ENCODE results near the gene AREG.

The AREG gene

GRCh38 chr4:74412225-74412624, 32.7 kb upstream of the AREG start:
- Histone ChIP-seq H3K36me3 (ENCODE audit: control insufficient read depth, insufficient read depth, low read length) (no peaks in the 10 kb centered on the region), H3K27me3 (replicated peaks; ENCODE audit: control insufficient read depth, insufficient read depth, low read length, poor library complexity, severe bottlenecking) (no peaks in the 10 kb centered on the region), H3K27ac (ENCODE audit: insufficient read depth, low read length, poor library complexity, severe bottlenecking) (no peak overlapping the region), H3K4me3 (ENCODE audit: insufficient read depth, low read depth, low read length, poor library complexity, severe bottlenecking) (no peak overlapping the region), H3K9me3 (ENCODE audit: control insufficient read depth, low read length) (no peaks in the 10 kb centered on the region), H3K4me1 (ENCODE audit: control insufficient read depth, insufficient read depth, low read length, poor library complexity, severe bottlenecking) (no peaks in the 10 kb centered on the region)
- no peak for DNase-seq

- Histone ChIP-seq H3K27me3 (replicated peaks; ENCODE audit: control insufficient read depth, insufficient read depth, low read length, poor library complexity, severe bottlenecking) (no peaks in the 10 kb centered on the region), H3K36me3 (ENCODE audit: control insufficient read depth, insufficient read depth, low read length) (no peaks in the 10 kb centered on the region), H3K27ac (ENCODE audit: insufficient read depth, low read length, poor library complexity, severe bottlenecking) (no peak overlapping the region), H3K4me3 (ENCODE audit: insufficient read depth, low read depth, low read length, poor library complexity, severe bottlenecking) (no peak overlapping the region), H3K9me3 (ENCODE audit: control insufficient read depth, low read length) (no peaks in the 10 kb centered on the region), H3K4me1 (ENCODE audit: control insufficient read depth, insufficient read depth, low read length, poor library complexity, severe bottlenecking) (no peaks in the 10 kb centered on the region)
- DNase-seq = no peak
Observed at GRCh38 chr4:74413265-74413664, 31.7 kb upstream of the AREG start.

GRCh38 chr4:74414149-74414809, 30.7 kb upstream of the AREG start:
- H3K4me3 ChIP-seq (ENCODE audit: insufficient read depth, low read depth, low read length, poor library complexity, severe bottlenecking) = no peak overlapping the region
- DNase-seq = no peak
- H3K4me1 ChIP-seq (ENCODE audit: control insufficient read depth, insufficient read depth, low read length, poor library complexity, severe bottlenecking) = no peaks in the 10 kb centered on the region
- H3K27me3 ChIP-seq (replicated peaks; ENCODE audit: control insufficient read depth, insufficient read depth, low read length, poor library complexity, severe bottlenecking) = no peaks in the 10 kb centered on the region
- H3K27ac ChIP-seq (ENCODE audit: insufficient read depth, low read length, poor library complexity, severe bottlenecking) = no peak overlapping the region
- H3K36me3 ChIP-seq (ENCODE audit: control insufficient read depth, insufficient read depth, low read length) = no peaks in the 10 kb centered on the region
- no peaks in the 10 kb centered on the region for H3K9me3 ChIP-seq (ENCODE audit: control insufficient read depth, low read length)

GRCh38 chr4:74415602-74416300, 29.2 kb upstream of the AREG start:
- Histone ChIP-seq H3K27me3 (replicated peaks; ENCODE audit: control insufficient read depth, insufficient read depth, low read length, poor library complexity, severe bottlenecking) (no peaks in the 10 kb centered on the region), H3K36me3 (ENCODE audit: control insufficient read depth, insufficient read depth, low read length) (no peaks in the 10 kb centered on the region), H3K27ac (ENCODE audit: insufficient read depth, low read length, poor library complexity, severe bottlenecking) (no peak overlapping the region), H3K4me3 (ENCODE audit: insufficient read depth, low read depth, low read length, poor library complexity, severe bottlenecking) (no peak overlapping the region), H3K9me3 (ENCODE audit: control insufficient read depth, low read length) (no peaks in the 10 kb centered on the region), H3K4me1 (ENCODE audit: control insufficient read depth, insufficient read depth, low read length, poor library complexity, severe bottlenecking) (no peaks in the 10 kb centered on the region)
- no peak for DNase-seq

- no peak overlapping the region for H3K27ac ChIP-seq (ENCODE audit: insufficient read depth, low read length, poor library complexity, severe bottlenecking)
- H3K4me3 ChIP-seq (ENCODE audit: insufficient read depth, low read depth, low read length, poor library complexity, severe bottlenecking) = no peak overlapping the region
- no peaks in the 10 kb centered on the region for H3K27me3 ChIP-seq (replicated peaks; ENCODE audit: control insufficient read depth, insufficient read depth, low read length, poor library complexity, severe bottlenecking)
- H3K36me3 ChIP-seq (ENCODE audit: control insufficient read depth, insufficient read depth, low read length) = no peaks in the 10 kb centered on the region
- H3K9me3 ChIP-seq (ENCODE audit: control insufficient read depth, low read length) = no peaks in the 10 kb centered on the region
- DNase-seq = no peak
- H3K4me1 ChIP-seq (ENCODE audit: control insufficient read depth, insufficient read depth, low read length, poor library complexity, severe bottlenecking) = no peaks in the 10 kb centered on the region
Observed at GRCh38 chr4:74418063-74418670, 26.8 kb upstream of the AREG start.

- H3K9me3 ChIP-seq (ENCODE audit: control insufficient read depth, low read length) = no peaks in the 10 kb centered on the region
- no peaks in the 10 kb centered on the region for H3K4me1 ChIP-seq (ENCODE audit: control insufficient read depth, insufficient read depth, low read length, poor library complexity, severe bottlenecking)
- no peak overlapping the region for H3K27ac ChIP-seq (ENCODE audit: insufficient read depth, low read length, poor library complexity, severe bottlenecking)
- DNase-seq = no peak
- no peak overlapping the region for H3K4me3 ChIP-seq (ENCODE audit: insufficient read depth, low read depth, low read length, poor library complexity, severe bottlenecking)
- no peaks in the 10 kb centered on the region for H3K27me3 ChIP-seq (replicated peaks; ENCODE audit: control insufficient read depth, insufficient read depth, low read length, poor library complexity, severe bottlenecking)
- no peaks in the 10 kb centered on the region for H3K36me3 ChIP-seq (ENCODE audit: control insufficient read depth, insufficient read depth, low read length)
Observed at GRCh38 chr4:74420863-74421262, 24.1 kb upstream of the AREG start.

GRCh38 chr4:74423104-74423503, 21.8 kb upstream of the AREG start:
- Histone ChIP-seq H3K9me3 (ENCODE audit: control insufficient read depth, low read length) (no peaks in the 10 kb centered on the region), H3K36me3 (ENCODE audit: control insufficient read depth, insufficient read depth, low read length) (no peaks in the 10 kb centered on the region), H3K27ac (ENCODE audit: insufficient read depth, low read length, poor library complexity, severe bottlenecking) (no peak overlapping the region), H3K4me1 (ENCODE audit: control insufficient read depth, insufficient read depth, low read length, poor library complexity, severe bottlenecking) (no peaks in the 10 kb centered on the region), H3K27me3 (replicated peaks; ENCODE audit: control insufficient read depth, insufficient read depth, low read length, poor library complexity, severe bottlenecking) (no peaks in the 10 kb centered on the region), H3K4me3 (ENCODE audit: insufficient read depth, low read depth, low read length, poor library complexity, severe bottlenecking) (no peak overlapping the region)
- DNase-seq = no peak

- no peak for DNase-seq
- Histone ChIP-seq H3K4me1 (ENCODE audit: control insufficient read depth, insufficient read depth, low read length, poor library complexity, severe bottlenecking) (no peaks in the 10 kb centered on the region), H3K27me3 (replicated peaks; ENCODE audit: control insufficient read depth, insufficient read depth, low read length, poor library complexity, severe bottlenecking) (no peaks in the 10 kb centered on the region), H3K27ac (ENCODE audit: insufficient read depth, low read length, poor library complexity, severe bottlenecking) (no peak overlapping the region), H3K36me3 (ENCODE audit: control insufficient read depth, insufficient read depth, low read length) (no peaks in the 10 kb centered on the region), H3K4me3 (ENCODE audit: insufficient read depth, low read depth, low read length, poor library complexity, severe bottlenecking) (no peak overlapping the region), H3K9me3 (ENCODE audit: control insufficient read depth, low read length) (no peaks in the 10 kb centered on the region)
Observed at GRCh38 chr4:74424111-74424510, 20.8 kb upstream of the AREG start.

GRCh38 chr4:74426101-74426500, 18.8 kb upstream of the AREG start:
- Histone ChIP-seq H3K4me3 (ENCODE audit: insufficient read depth, low read depth, low read length, poor library complexity, severe bottlenecking) (no peak overlapping the region), H3K4me1 (ENCODE audit: control insufficient read depth, insufficient read depth, low read length, poor library complexity, severe bottlenecking) (no peaks in the 10 kb centered on the region), H3K27ac (ENCODE audit: insufficient read depth, low read length, poor library complexity, severe bottlenecking) (no peak overlapping the region), H3K9me3 (ENCODE audit: control insufficient read depth, low read length) (no peaks in the 10 kb centered on the region), H3K27me3 (replicated peaks; ENCODE audit: control insufficient read depth, insufficient read depth, low read length, poor library complexity, severe bottlenecking) (no peaks in the 10 kb centered on the region), H3K36me3 (ENCODE audit: control insufficient read depth, insufficient read depth, low read length) (no peaks in the 10 kb centered on the region)
- no peak for DNase-seq

- Histone ChIP-seq H3K4me3 (ENCODE audit: insufficient read depth, low read depth, low read length, poor library complexity, severe bottlenecking) (no peak overlapping the region), H3K27ac (ENCODE audit: insufficient read depth, low read length, poor library complexity, severe bottlenecking) (no peak overlapping the region), H3K4me1 (ENCODE audit: control insufficient read depth, insufficient read depth, low read length, poor library complexity, severe bottlenecking) (no peaks in the 10 kb centered on the region), H3K27me3 (replicated peaks; ENCODE audit: control insufficient read depth, insufficient read depth, low read length, poor library complexity, severe bottlenecking) (no peaks in the 10 kb centered on the region), H3K36me3 (ENCODE audit: control insufficient read depth, insufficient read depth, low read length) (no peaks in the 10 kb centered on the region), H3K9me3 (ENCODE audit: control insufficient read depth, low read length) (no peaks in the 10 kb centered on the region)
- DNase-seq = no peak
Observed at GRCh38 chr4:74428276-74428675, 16.7 kb upstream of the AREG start.

Measured in effector memory CD4-positive, alpha-beta T cell (primary cell).